OCI-LY7 (cell line): Measurements from ENCODE around the gene TRPM2.

Experiments
- EZH2phosphoT487 ChIP-seq: fragments of 200-600 bp; sonication (generic); IDR thresholded peaks from 2 replicates; pipeline ENCODE4 v1.6.1; 2018; ENCODE audit warnings: low read depth, borderline replicate concordance, mild to moderate bottlenecking, mixed run types, antibody characterized with exemption, low read length, moderate library complexity, mixed read lengths
- TF ChIP-seq, protein P1 (sequence below): fragments of 200-600 bp; sonication (generic); conservative IDR thresholded peaks from 2 replicates; pipeline ENCODE4 v1.5.1; 2014; ENCODE audit warnings: mild to moderate bottlenecking, antibody characterized with exemption, low read length, moderate library complexity, mixed read lengths

GRCh38 chr21:44360159-44360558 lies 6.7 kb downstream of the TRPM2 start:
- TF ChIP-seq, protein P1, sequence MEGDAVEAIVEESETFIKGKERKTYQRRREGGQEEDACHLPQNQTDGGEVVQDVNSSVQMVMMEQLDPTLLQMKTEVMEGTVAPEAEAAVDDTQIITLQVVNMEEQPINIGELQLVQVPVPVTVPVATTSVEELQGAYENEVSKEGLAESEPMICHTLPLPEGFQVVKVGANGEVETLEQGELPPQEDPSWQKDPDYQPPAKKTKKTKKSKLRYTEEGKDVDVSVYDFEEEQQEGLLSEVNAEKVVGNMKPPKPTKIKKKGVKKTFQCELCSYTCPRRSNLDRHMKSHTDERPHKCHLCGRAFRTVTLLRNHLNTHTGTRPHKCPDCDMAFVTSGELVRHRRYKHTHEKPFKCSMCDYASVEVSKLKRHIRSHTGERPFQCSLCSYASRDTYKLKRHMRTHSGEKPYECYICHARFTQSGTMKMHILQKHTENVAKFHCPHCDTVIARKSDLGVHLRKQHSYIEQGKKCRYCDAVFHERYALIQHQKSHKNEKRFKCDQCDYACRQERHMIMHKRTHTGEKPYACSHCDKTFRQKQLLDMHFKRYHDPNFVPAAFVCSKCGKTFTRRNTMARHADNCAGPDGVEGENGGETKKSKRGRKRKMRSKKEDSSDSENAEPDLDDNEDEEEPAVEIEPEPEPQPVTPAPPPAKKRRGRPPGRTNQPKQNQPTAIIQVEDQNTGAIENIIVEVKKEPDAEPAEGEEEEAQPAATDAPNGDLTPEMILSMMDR: peak; percentile 44; the same call in 1 of the 2 replicates
- no peak for TF ChIP-seq EZH2phosphoT487
